HL-60 (cell line): ENCODE results near the gene CEACAM19.

Experiments
- GABPA ChIP-seq: IDR thresholded peaks from 2 replicates; pipeline ENCODE4 v1.6.1; 2012; ENCODE audit warnings: low read depth
- POLR2AphosphoS5 ChIP-seq: IDR thresholded peaks from 2 replicates; pipeline ENCODE4 v1.6.1; 2012; ENCODE audit warnings: low read depth
- REST ChIP-seq: IDR thresholded peaks from 2 replicates; pipeline ENCODE4 v1.6.1; 2012; ENCODE audit warnings: low read depth; ENCODE audit not compliant: insufficient replicate concordance
- SPI1 ChIP-seq: IDR thresholded peaks from 2 replicates; pipeline ENCODE4 v1.6.1; 2012; ENCODE audit warnings: low read depth, mild to moderate bottlenecking, borderline replicate concordance
- TF ChIP-seq, protein P1 (sequence below): IDR thresholded peaks from one replicate; pipeline ENCODE4 v1.5.1; 2011; ENCODE audit warnings: low read length, control low read depth, inconsistent platforms; ENCODE audit not compliant: insufficient read depth

DNA sequence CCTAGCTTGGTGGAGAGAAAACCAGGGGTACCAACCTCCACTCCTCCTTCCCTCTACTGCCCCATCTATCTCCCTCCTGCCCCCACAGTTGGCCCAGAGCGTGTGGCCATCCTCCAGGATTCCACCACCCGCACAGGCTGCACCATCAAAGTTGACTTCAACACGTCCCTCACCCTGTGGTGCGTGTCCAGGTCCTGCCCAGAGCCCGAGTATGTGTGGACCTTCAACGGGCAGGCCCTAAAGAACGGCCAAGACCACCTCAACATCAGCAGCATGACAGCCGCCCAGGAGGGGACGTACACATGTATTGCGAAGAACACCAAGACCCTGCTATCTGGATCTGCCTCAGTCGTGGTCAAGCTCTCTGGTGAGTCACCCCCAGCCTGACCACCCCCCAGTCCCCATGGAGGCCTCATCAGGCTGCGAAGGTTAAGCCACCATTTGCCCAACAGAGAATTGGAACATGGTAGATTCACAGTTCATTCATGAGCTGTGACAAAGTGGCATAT is 34.3 kb downstream of the CEACAM19 start:
- TF ChIP-seq POLR2AphosphoS5 (no peak), SPI1 (no peak), REST (no peak), GABPA (no peak)
- TF ChIP-seq, protein P1, sequence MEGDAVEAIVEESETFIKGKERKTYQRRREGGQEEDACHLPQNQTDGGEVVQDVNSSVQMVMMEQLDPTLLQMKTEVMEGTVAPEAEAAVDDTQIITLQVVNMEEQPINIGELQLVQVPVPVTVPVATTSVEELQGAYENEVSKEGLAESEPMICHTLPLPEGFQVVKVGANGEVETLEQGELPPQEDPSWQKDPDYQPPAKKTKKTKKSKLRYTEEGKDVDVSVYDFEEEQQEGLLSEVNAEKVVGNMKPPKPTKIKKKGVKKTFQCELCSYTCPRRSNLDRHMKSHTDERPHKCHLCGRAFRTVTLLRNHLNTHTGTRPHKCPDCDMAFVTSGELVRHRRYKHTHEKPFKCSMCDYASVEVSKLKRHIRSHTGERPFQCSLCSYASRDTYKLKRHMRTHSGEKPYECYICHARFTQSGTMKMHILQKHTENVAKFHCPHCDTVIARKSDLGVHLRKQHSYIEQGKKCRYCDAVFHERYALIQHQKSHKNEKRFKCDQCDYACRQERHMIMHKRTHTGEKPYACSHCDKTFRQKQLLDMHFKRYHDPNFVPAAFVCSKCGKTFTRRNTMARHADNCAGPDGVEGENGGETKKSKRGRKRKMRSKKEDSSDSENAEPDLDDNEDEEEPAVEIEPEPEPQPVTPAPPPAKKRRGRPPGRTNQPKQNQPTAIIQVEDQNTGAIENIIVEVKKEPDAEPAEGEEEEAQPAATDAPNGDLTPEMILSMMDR, result no peak
